ENCODE results near the gene ITGB3BP. TPM values are rescaled to one million over a fixed set of nuclear protein-coding genes. Genes with fewer than 3 reads are reported as not detected.
"Not testable (repeated sequence)": the region's sequence is repeated elsewhere in the genome, so short reads cannot be mapped to it uniquely, and the experiment has no call there.

The ITGB3BP gene
- total RNA-seq = 10 to 100 TPM; 81.8 to 81.9 TPM

GRCh38 chr1:63522891-63523728 is at the start of gene ITGB3BP, which contains the start of gene EFCAB7:
Gene ITGB3BP, minus strand, starts transcription at chr1:63523225. Its CDS starts 92 bp downstream, at chr1:63523133.
Gene EFCAB7, plus strand, starts transcription at chr1:63523525. Its CDS starts 2,048 bp downstream, at chr1:63525573.
- ChIA-PET POLR2A (no interaction called here), CTCF (interaction anchor here (0.7 to 1.3 kb wide), 3 partner anchors 15 to 196 kb away, joined by 3 to 4 read pairs (median 3); no protein-coding TSS in a partner anchor)
- intact Hi-C loops (cut with DNase I, micrococcal nuclease) = loop anchor here (1.0 to 5.0 kb wide), 8 partner anchors 70 to 1086 kb away; partner anchors contain the start of genes ALG6 (in 2 of the 2), ATG4C (in 2 of the 2), FOXD3 (in 1 of the 2) and PGM1 (in 1 of the 2)
- DNase-seq = peak; percentile 90
- Mint-ChIP-seq H3K27me3 (no peaks in the 10 kb centered on the region), H3K36me3 (ENCODE audit: low read depth) (peaks cover 10% of the 10 kb centered on the region), H3K4me3 (peak within 1 kb of the TSS; percentile 89), H3K9me3 (ENCODE audit: low read depth) (no peaks in the 10 kb centered on the region), H3K27ac (peak within 1 kb of the TSS; percentile 97), H3K4me1 (peaks cover 18% of the 10 kb centered on the region)
- peak; percentile 93 for ATAC-seq

- DNase-seq; H3K36me3 Mint-ChIP-seq (ENCODE audit: low read depth); H3K4me3 Mint-ChIP-seq; H3K4me1 Mint-ChIP-seq; intact Hi-C loops (cut with DNase I, micrococcal nuclease); ATAC-seq; POLR2A ChIA-PET; H3K27me3 Mint-ChIP-seq; H3K27ac Mint-ChIP-seq; H3K9me3 Mint-ChIP-seq (ENCODE audit: low read depth): not testable (repeated sequence)
- CTCF ChIA-PET = interaction anchor here (0.6 to 0.8 kb wide), 2 partner anchors 10 to 341 kb away, joined by 3 read pairs; no protein-coding TSS in a partner anchor
Observed at GRCh38 chr1:63572686-63573085, 49.7 kb upstream of the ITGB3BP start.

- no peak for DNase-seq
- Mint-ChIP-seq H3K36me3 (ENCODE audit: low read depth) (peaks cover 2% of the 10 kb centered on the region), H3K27me3 (no peaks in the 10 kb centered on the region), H3K4me1 (no peaks in the 10 kb centered on the region), H3K27ac (no peak overlapping the region), H3K9me3 (ENCODE audit: low read depth) (no peaks in the 10 kb centered on the region), H3K4me3 (no peak overlapping the region)
- ChIA-PET CTCF (interaction anchor here (0.6 to 1.2 kb wide), 2 partner anchors 9 to 13 kb away, joined by 3 read pairs; no protein-coding TSS in a partner anchor), POLR2A (no interaction called here)
- ATAC-seq = no peak
- intact Hi-C loops (cut with DNase I, micrococcal nuclease) = no loop called here
Observed at GRCh38 chr1:63569640-63570316, 46.8 kb upstream of the ITGB3BP start.

GRCh38 chr1:63569068-63569467 is 46.0 kb upstream of the ITGB3BP start:
- ChIA-PET CTCF (no interaction called here), POLR2A (no interaction called here)
- no peaks in the 10 kb centered on the region for H3K4me1 Mint-ChIP-seq
- H3K27ac Mint-ChIP-seq = no peak overlapping the region
- H3K4me3 Mint-ChIP-seq = no peak overlapping the region
- no peaks in the 10 kb centered on the region for H3K9me3 Mint-ChIP-seq (ENCODE audit: low read depth)
- DNase-seq (no peak), ATAC-seq (no peak)
- no peaks in the 10 kb centered on the region for H3K27me3 Mint-ChIP-seq
- intact Hi-C loops (cut with DNase I, micrococcal nuclease) = no loop called here
- peaks cover 4% of the 10 kb centered on the region for H3K36me3 Mint-ChIP-seq (ENCODE audit: low read depth)

GRCh38 chr1:63563745-63564144 is 40.7 kb upstream of the ITGB3BP start:
- Mint-ChIP-seq H3K27me3 (no peaks in the 10 kb centered on the region), H3K4me3 (no peak overlapping the region), H3K9me3 (ENCODE audit: low read depth) (no peaks in the 10 kb centered on the region), H3K4me1 (no peaks in the 10 kb centered on the region), H3K36me3 (ENCODE audit: low read depth) (peaks cover 5% of the 10 kb centered on the region), H3K27ac (no peak overlapping the region)
- CTCF ChIA-PET = interaction anchor here (0.8 kb wide), 1 partner anchor 625 kb away, joined by 3 read pairs; no protein-coding TSS in a partner anchor
- DNase-seq (no peak), ATAC-seq (no peak)
- intact Hi-C loops (cut with DNase I, micrococcal nuclease) = no loop called here
- POLR2A ChIA-PET = no interaction called here

- Mint-ChIP-seq H3K4me3 (no peak overlapping the region), H3K27me3 (no peaks in the 10 kb centered on the region), H3K36me3 (ENCODE audit: low read depth) (peaks cover 5% of the 10 kb centered on the region), H3K9me3 (ENCODE audit: low read depth) (no peaks in the 10 kb centered on the region), H3K4me1 (no peaks in the 10 kb centered on the region), H3K27ac (no peak overlapping the region)
- DNase-seq (no peak), ATAC-seq (no peak)
- ChIA-PET POLR2A (no interaction called here), CTCF (no interaction called here)
- intact Hi-C loops (cut with DNase I, micrococcal nuclease) = loop anchor here in 1 of 2 experiments (5.0 kb wide), 1 partner anchor 688 kb away; no protein-coding TSS in a partner anchor
Observed at GRCh38 chr1:63559357-63559756, 36.3 kb upstream of the ITGB3BP start.

GRCh38 chr1:63557365-63557987 is 34.5 kb upstream of the ITGB3BP start:
- Mint-ChIP-seq H3K36me3 (ENCODE audit: low read depth) (peaks cover 4% of the 10 kb centered on the region), H3K4me3 (no peak overlapping the region), H3K4me1 (no peaks in the 10 kb centered on the region), H3K27me3 (no peaks in the 10 kb centered on the region), H3K9me3 (ENCODE audit: low read depth) (no peaks in the 10 kb centered on the region), H3K27ac (no peak overlapping the region)
- POLR2A ChIA-PET = no interaction called here
- intact Hi-C loops (cut with DNase I, micrococcal nuclease) = loop anchor here in 1 of 2 experiments (5.0 kb wide), 1 partner anchor 690 kb away; no protein-coding TSS in a partner anchor
- DNase-seq = peak; percentile 44
- CTCF ChIA-PET = interaction anchor here (1.0 to 2.6 kb wide), 5 partner anchors 18 to 692 kb away, joined by 3 to 10 read pairs (median 3); no protein-coding TSS in a partner anchor
- no peak for ATAC-seq

- Mint-ChIP-seq H3K4me3 (no peak overlapping the region), H3K4me1 (no peaks in the 10 kb centered on the region), H3K9me3 (ENCODE audit: low read depth) (no peaks in the 10 kb centered on the region), H3K27me3 (no peaks in the 10 kb centered on the region), H3K36me3 (ENCODE audit: low read depth) (peaks cover 5% of the 10 kb centered on the region), H3K27ac (no peak overlapping the region)
- ATAC-seq (no peak), DNase-seq (no peak)
- POLR2A ChIA-PET = no interaction called here
- intact Hi-C loops (cut with DNase I, micrococcal nuclease) = loop anchor here in 1 of 2 experiments (5.0 kb wide), 1 partner anchor 692 kb away; no protein-coding TSS in a partner anchor
- CTCF ChIA-PET = interaction anchor here (1.5 kb wide), 1 partner anchor 20 kb away, joined by 7 read pairs; no protein-coding TSS in a partner anchor
Observed at GRCh38 chr1:63555480-63555879, 32.5 kb upstream of the ITGB3BP start.

- Mint-ChIP-seq H3K4me1 (no peaks in the 10 kb centered on the region), H3K36me3 (ENCODE audit: low read depth) (peaks cover 4% of the 10 kb centered on the region), H3K27me3 (no peaks in the 10 kb centered on the region), H3K4me3 (no peak overlapping the region), H3K9me3 (ENCODE audit: low read depth) (no peaks in the 10 kb centered on the region), H3K27ac (no peak overlapping the region)
- ATAC-seq (no peak), DNase-seq (no peak)
- ChIA-PET POLR2A (no interaction called here), CTCF (no interaction called here)
- intact Hi-C loops (cut with DNase I, micrococcal nuclease) = no loop called here
Observed at GRCh38 chr1:63548877-63549276, 25.9 kb upstream of the ITGB3BP start.

GRCh38 chr1:63548303-63548702 is 25.3 kb upstream of the ITGB3BP start:
- H3K4me3 Mint-ChIP-seq = no peak overlapping the region
- H3K27ac Mint-ChIP-seq = no peak overlapping the region
- no peaks in the 10 kb centered on the region for H3K27me3 Mint-ChIP-seq
- ChIA-PET CTCF (no interaction called here), POLR2A (no interaction called here)
- H3K36me3 Mint-ChIP-seq (ENCODE audit: low read depth) = peaks cover 4% of the 10 kb centered on the region
- DNase-seq (no peak), ATAC-seq (no peak)
- intact Hi-C loops (cut with DNase I, micrococcal nuclease) = no loop called here
- no peaks in the 10 kb centered on the region for H3K4me1 Mint-ChIP-seq
- no peaks in the 10 kb centered on the region for H3K9me3 Mint-ChIP-seq (ENCODE audit: low read depth)

GRCh38 chr1:63547621-63548294 is 24.7 kb upstream of the ITGB3BP start:
- ChIA-PET CTCF (no interaction called here), POLR2A (no interaction called here)
- peaks cover 4% of the 10 kb centered on the region for H3K36me3 Mint-ChIP-seq (ENCODE audit: low read depth)
- no peaks in the 10 kb centered on the region for H3K9me3 Mint-ChIP-seq (ENCODE audit: low read depth)
- no peak overlapping the region for H3K27ac Mint-ChIP-seq
- H3K27me3 Mint-ChIP-seq = no peaks in the 10 kb centered on the region
- H3K4me3 Mint-ChIP-seq = no peak overlapping the region
- H3K4me1 Mint-ChIP-seq = no peaks in the 10 kb centered on the region
- ATAC-seq (no peak), DNase-seq (no peak)
- intact Hi-C loops (cut with DNase I, micrococcal nuclease) = no loop called here
